Activated naive CD4-positive, alpha-beta T cell treated with Interleukin-2 at 50 U/mL for 16 hours (primary cell): ENCODE measurements around the gene SIM2.
A peak's percentile ranks its signal among the peaks of the same experiment; 100 is the strongest.

Experiments
- DNase-seq: peaks from one replicate; pipeline ENCODE4 v3.0.0-alpha.2; 2020

SIM2 gene

GRCh38 chr21:36744190-36744559, 45.3 kb downstream of the SIM2 start:
- DNase-seq = no peak

GRCh38 chr21:36744560-36745231, 45.8 kb downstream of the SIM2 start:
- no peak for DNase-seq

GRCh38 chr21:36745459-36745858, 46.5 kb downstream of the SIM2 start:
- no peak for DNase-seq

GRCh38 chr21:36747041-36747814, 48.3 kb downstream of the SIM2 start:
- no peak for DNase-seq

GRCh38 chr21:36747815-36748383, 49.0 kb downstream of the SIM2 start:
- DNase-seq = peak; percentile 40

GRCh38 chr21:36749935-36750575, 51.1 kb downstream of the SIM2 start:
- DNase-seq = no peak

GRCh38 chr21:36750576-36750959, 51.7 kb downstream of the SIM2 start:
- no peak for DNase-seq

- no peak for DNase-seq
Measured at GRCh38 chr21:36751383-36751782, 52.5 kb downstream of the SIM2 start.

GRCh38 chr21:36753556-36753955, 54.6 kb downstream of the SIM2 start:
- DNase-seq = no peak

- no peak for DNase-seq
Measured at GRCh38 chr21:36754241-36754898, 55.5 kb downstream of the SIM2 start.

GRCh38 chr21:36756527-36756926, 57.6 kb downstream of the SIM2 start:
- DNase-seq = no peak

- no peak for DNase-seq
Measured at GRCh38 chr21:36757196-36757595, 58.3 kb downstream of the SIM2 start.

- DNase-seq = no peak
Measured at GRCh38 chr21:36759348-36760083, 60.6 kb downstream of the SIM2 start.

GRCh38 chr21:36761685-36762084, 62.8 kb downstream of the SIM2 start:
- no peak for DNase-seq

- no peak for DNase-seq
Measured at GRCh38 chr21:36762642-36763041, 63.7 kb downstream of the SIM2 start.

- DNase-seq = no peak
Measured at GRCh38 chr21:36763305-36763704, 64.4 kb downstream of the SIM2 start.

GRCh38 chr21:36765229-36765628, 66.3 kb downstream of the SIM2 start:
- DNase-seq = no peak

GRCh38 chr21:36766511-36766910, 67.6 kb downstream of the SIM2 start:
- DNase-seq = no peak

GRCh38 chr21:36767096-36767495, 68.2 kb downstream of the SIM2 start:
- DNase-seq = no peak

GRCh38 chr21:36768496-36768895, 69.6 kb downstream of the SIM2 start:
- no peak for DNase-seq

- DNase-seq = no peak
Measured at GRCh38 chr21:36769051-36769839, 70.3 kb downstream of the SIM2 start.

GRCh38 chr21:36773117-36773516, 74.2 kb downstream of the SIM2 start:
- no peak for DNase-seq
